Right atrium auricular region (tissue), 2 donors: Measurements from ENCODE around the gene LDB2. TPM values are rescaled to one million over a fixed set of nuclear protein-coding genes. Genes with fewer than 3 reads are reported as not detected.

Experiments
- DNase-seq: peaks from one replicate; pipeline ENCODE4 v3.0.0-alpha.2; 2019; ENCODE audit warnings: low spot score
- H3K27ac ChIP-seq, 2 donors: fragments of 200-600 bp; sonication (generic); 1 replicate in 1 of 2; 2 replicates in 1 of 2; pipeline ENCODE4 v1.5.1; 2016 to 2019
- H3K27me3 ChIP-seq, 2 donors: fragments of 200-600 bp; sonication (generic); one replicate each; pipeline versions ENCODE4 v1.5.1 to v1.6.0; 2017 to 2019
- H3K36me3 ChIP-seq: fragments of 200-600 bp; sonication (generic); one replicate; pipeline ENCODE4 v1.5.1; 2016
- H3K4me1 ChIP-seq, 2 donors: fragments of 200-600 bp; sonication (generic); one replicate each; pipeline versions ENCODE4 v1.5.1 to v1.6.0; 2017 to 2019
- H3K4me3 ChIP-seq, 2 donors: fragments of 200-600 bp; sonication (generic); 1 replicate in 1 of 2; 2 replicates in 1 of 2; pipeline ENCODE4 v1.5.1; 2017 to 2019; ENCODE audit warnings: mild to moderate bottlenecking in 1 of 2, moderate library complexity in 1 of 2
- H3K9me3 ChIP-seq, 2 donors: fragments of 200-600 bp; sonication (generic); one replicate each; pipeline ENCODE4 v1.5.1; 2019
- total RNA-seq, 2 donors: library from RNA; depleted of rRNA; stranded (reverse); fragments of >200 nt; gene quantifications; one replicate each; pipeline ENCODE4 v1.1.0, GENCODE V29; 2016
- TF ChIP-seq, protein P1 (sequence below), 2 donors: fragments of 200-600 bp; sonication (generic); IDR thresholded peaks; one replicate each; pipeline ENCODE4 v1.5.1; 2019; ENCODE audit warnings: antibody characterized with exemption in 2 of 2

Gene LDB2
- total RNA-seq, 2 donors from 2014 or later: 35.2 to 64.4 TPM

DNA sequence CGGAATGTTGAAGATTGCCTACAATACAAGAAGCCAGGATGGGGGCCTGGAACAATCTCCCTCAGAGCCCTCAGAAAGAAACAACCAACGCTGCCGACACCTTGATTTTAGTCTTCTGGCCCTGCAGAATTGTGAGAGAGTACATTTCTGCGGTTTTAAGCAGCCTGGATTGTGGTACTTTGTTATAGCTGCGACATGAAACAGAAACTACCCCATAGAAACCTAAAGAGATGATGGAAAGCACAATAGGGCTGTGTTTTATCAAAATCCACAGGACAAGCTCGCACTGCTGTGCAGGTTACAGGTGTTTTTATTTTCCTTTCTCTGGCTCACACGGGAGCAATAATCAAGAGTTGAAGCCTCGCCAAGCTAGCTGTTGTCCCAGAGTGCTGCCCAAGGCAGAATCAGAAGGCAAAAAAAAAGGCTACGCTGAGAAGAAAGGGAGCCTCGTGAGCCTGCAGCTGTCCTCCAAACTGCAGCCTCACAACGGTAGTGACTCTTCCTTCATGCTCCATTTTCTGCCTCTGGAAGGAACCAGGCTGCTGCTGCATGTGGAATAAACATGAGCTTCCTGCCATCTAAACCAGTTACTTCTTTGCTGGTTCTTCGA, 232.4 kb downstream of the LDB2 start:
- Histone ChIP-seq H3K9me3 (peaks cover 0 to 3% of the 10 kb centered on the region in 2 donors), H3K27ac (no peak overlapping the region), H3K36me3 (no peaks in the 10 kb centered on the region), H3K4me1 (peaks cover 0 to 18% of the 10 kb centered on the region in 2 donors), H3K4me3 (no peak overlapping the region), H3K27me3 (no peaks in the 10 kb centered on the region)
- DNase-seq: no peak
- TF ChIP-seq, protein P1, sequence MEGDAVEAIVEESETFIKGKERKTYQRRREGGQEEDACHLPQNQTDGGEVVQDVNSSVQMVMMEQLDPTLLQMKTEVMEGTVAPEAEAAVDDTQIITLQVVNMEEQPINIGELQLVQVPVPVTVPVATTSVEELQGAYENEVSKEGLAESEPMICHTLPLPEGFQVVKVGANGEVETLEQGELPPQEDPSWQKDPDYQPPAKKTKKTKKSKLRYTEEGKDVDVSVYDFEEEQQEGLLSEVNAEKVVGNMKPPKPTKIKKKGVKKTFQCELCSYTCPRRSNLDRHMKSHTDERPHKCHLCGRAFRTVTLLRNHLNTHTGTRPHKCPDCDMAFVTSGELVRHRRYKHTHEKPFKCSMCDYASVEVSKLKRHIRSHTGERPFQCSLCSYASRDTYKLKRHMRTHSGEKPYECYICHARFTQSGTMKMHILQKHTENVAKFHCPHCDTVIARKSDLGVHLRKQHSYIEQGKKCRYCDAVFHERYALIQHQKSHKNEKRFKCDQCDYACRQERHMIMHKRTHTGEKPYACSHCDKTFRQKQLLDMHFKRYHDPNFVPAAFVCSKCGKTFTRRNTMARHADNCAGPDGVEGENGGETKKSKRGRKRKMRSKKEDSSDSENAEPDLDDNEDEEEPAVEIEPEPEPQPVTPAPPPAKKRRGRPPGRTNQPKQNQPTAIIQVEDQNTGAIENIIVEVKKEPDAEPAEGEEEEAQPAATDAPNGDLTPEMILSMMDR (IDR thresholded peaks at IDR 0.05): no peak

DNA sequence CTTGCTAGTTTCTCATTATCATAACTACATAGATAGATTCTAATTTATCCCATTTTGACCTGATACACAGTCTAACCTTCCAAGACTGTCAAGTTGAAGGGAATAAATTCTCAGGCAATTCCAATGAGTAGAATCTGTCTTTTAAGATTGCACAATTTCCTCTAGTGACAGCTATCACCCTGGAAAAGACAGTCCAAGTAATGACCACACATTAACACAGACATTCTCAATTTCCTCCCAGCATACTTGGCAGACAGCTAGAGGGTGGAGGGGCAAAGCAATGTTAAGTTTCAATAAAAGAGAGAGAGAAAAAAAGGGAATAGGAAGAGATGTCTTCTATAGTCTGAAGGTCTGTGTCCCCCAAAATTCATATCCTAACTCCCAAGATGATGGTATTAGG, 234.7 kb downstream of the LDB2 start:
- H3K27me3 ChIP-seq: no peaks in the 10 kb centered on the region
- DNase-seq: no peak
- H3K9me3 ChIP-seq: peaks cover 0 to 3% of the 10 kb centered on the region in 2 donors
- TF ChIP-seq, protein P1 (IDR thresholded peaks at IDR 0.05): no peak
- H3K27ac ChIP-seq: no peak overlapping the region
- H3K4me3 ChIP-seq: no peak overlapping the region
- peaks cover 0 to 7% of the 10 kb centered on the region in 2 donors for H3K4me1 ChIP-seq
- H3K36me3 ChIP-seq: no peaks in the 10 kb centered on the region

DNA sequence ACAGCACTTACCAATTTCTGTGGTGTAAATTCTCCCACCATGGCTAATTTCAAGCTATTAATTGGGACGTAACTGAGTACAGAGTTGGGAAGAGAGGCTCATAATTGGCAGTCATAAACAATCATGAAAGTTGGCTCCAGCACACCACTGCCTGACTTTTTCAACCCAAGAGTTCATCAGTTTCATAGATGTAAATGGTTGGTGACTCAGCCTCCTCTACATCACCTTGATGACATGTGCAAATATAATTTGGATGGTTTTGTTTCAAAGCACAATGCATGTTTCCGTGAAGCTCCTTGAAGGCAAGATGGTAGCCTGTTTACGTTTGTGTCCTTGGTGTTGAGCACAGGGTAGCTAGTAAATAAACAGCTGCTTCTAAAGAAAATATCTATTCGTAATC, 235.1 kb downstream of the LDB2 start:
- Histone ChIP-seq H3K36me3 (no peaks in the 10 kb centered on the region), H3K27me3 (no peaks in the 10 kb centered on the region), H3K4me1 (peaks cover 0 to 4% of the 10 kb centered on the region in 2 donors), H3K27ac (no peak overlapping the region), H3K9me3 (peaks cover 0 to 3% of the 10 kb centered on the region in 2 donors), H3K4me3 (no peak overlapping the region)
- no peak for DNase-seq
- TF ChIP-seq, protein P1 (IDR thresholded peaks at IDR 0.05): no peak

DNA sequence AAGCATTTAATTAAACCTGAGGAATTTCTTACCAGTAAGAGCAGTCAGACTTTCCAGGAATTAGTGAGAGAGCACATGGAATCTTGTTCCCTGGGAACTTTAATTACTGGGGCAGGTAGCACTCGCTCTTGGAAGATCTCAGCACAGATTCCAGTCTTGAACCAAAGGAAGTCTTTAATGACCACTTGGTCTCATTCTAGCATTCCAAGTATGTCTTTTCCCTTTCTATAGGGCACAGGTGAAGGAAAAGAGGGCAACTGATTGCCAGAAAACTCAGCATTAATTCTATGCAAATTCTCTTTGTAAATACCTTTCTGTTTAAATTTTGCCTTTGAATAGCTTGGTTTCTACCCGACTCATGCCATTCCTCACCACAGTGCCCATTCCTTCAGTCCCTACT, 236.6 kb downstream of the LDB2 start:
- Histone ChIP-seq H3K9me3 (peaks cover 0 to 3% of the 10 kb centered on the region in 2 donors), H3K36me3 (no peaks in the 10 kb centered on the region), H3K27me3 (no peaks in the 10 kb centered on the region), H3K4me1 (peaks cover 0 to 4% of the 10 kb centered on the region in 2 donors), H3K4me3 (no peak overlapping the region), H3K27ac (no peak overlapping the region)
- TF ChIP-seq, protein P1 (IDR thresholded peaks at IDR 0.05): no peak
- DNase-seq: no peak

DNA sequence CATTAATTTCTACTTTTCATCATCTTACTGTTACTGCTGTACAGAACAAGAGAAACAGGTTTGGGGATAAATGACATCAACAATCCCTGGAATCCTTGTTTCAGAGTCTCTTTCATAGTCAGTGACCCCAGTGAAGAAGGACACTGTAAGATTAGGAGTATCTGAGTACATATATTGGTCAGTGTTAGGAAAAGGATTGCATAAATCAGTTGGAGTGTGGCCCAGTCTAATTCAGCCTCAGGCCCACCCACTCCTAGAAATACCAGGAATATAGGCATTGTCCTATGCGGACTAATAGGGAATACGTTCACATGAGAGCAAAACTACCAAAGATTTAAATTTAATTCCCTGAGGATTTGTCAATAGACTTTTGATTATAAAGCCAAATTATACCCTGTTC, 237.8 kb downstream of the LDB2 start:
- Histone ChIP-seq H3K4me1 (peaks cover 0 to 4% of the 10 kb centered on the region in 2 donors), H3K27me3 (no peaks in the 10 kb centered on the region), H3K36me3 (no peaks in the 10 kb centered on the region), H3K27ac (no peak overlapping the region), H3K9me3 (peaks cover 0 to 3% of the 10 kb centered on the region in 2 donors), H3K4me3 (no peak overlapping the region)
- DNase-seq: no peak
- TF ChIP-seq, protein P1 (IDR thresholded peaks at IDR 0.05): no peak

DNA sequence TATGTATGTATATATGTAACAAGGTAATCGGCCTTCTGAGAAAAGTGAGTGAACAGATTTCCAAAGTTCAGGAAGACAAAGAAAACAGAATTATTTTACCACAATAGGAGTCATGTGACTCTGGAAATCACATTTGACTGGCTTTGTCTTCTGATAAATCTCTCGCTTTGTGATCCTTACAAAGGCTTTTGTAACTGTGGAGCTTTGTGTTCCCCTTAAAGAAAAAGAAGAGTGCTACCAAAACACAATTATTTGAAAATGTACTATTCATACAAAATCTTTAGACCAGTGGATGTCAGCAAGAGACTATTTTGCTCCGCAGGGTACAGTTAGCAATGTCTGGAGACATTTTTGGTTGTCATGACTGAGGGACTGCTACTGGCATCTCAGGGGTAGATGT, 238.8 kb downstream of the LDB2 start:
- Histone ChIP-seq H3K27ac (no peak overlapping the region), H3K4me3 (no peak overlapping the region), H3K9me3 (peaks cover 0 to 3% of the 10 kb centered on the region in 2 donors), H3K27me3 (no peaks in the 10 kb centered on the region), H3K36me3 (no peaks in the 10 kb centered on the region), H3K4me1 (peaks cover 0 to 4% of the 10 kb centered on the region in 2 donors)
- TF ChIP-seq, protein P1 (IDR thresholded peaks at IDR 0.05): no peak
- DNase-seq: no peak
